Stomach (tissue), 9 donors: ENCODE data around the gene BANP. TPM values are rescaled to one million over a fixed set of nuclear protein-coding genes. Genes with fewer than 3 reads are reported as not detected.

ENCODE experiments used
- DNase-seq, 2 donors: peaks; one replicate each; pipeline versions ENCODE4 v3.0.0 to v3.0.0-alpha.2; 2013 to 2019
- H3K27ac ChIP-seq, 5 donors: fragments of 200-600 bp in 4 of 5; sonication (generic) in 4 of 5; one replicate each; pipeline ENCODE4 v1.5.1; 2013 to 2019; ENCODE audit warnings: mild to moderate bottlenecking in 1 of 5, moderate library complexity in 1 of 5
- H3K27me3 ChIP-seq, 3 donors: fragments of 200-600 bp; sonication (generic); one replicate each; pipeline ENCODE4 v1.5.1; 2017 to 2019; ENCODE audit warnings: mixed run types in 1 of 3
- H3K36me3 ChIP-seq, 4 donors: fragments of 200-600 bp; sonication (generic); 1 replicate in 3 of 4; 2 replicates in 1 of 4; pipeline ENCODE4 v1.5.1; 2016 to 2019
- H3K4me1 ChIP-seq, 4 donors: fragments of 200-600 bp; sonication (generic); one replicate each; pipeline ENCODE4 v1.5.1; 2016 to 2019
- H3K4me3 ChIP-seq, 4 donors: fragments of 200-600 bp; sonication (generic) in 3 of 4; one replicate each; pipeline ENCODE4 v1.5.1; 2016 to 2019; ENCODE audit warnings: mild to moderate bottlenecking in 1 of 4
- H3K9me3 ChIP-seq, 4 donors: fragments of 200-600 bp; sonication (generic); one replicate each; pipeline ENCODE4 v1.5.1; 2016 to 2019
- EP300 ChIP-seq: sonication (generic); formaldehyde crosslinking; IDR thresholded peaks from one replicate; pipeline ENCODE4 v1.6.1; 2017; ENCODE audit warnings: antibody characterized with exemption
- POLR2A ChIP-seq, 4 donors: fragments of 450-650 bp; IDR thresholded peaks; one replicate each; pipeline ENCODE4 v1.6.1; 2016; ENCODE audit warnings: antibody characterized with exemption in 4 of 4, control low read depth in 2 of 4, mild to moderate bottlenecking in 1 of 4, moderate library complexity in 1 of 4
- POLR2AphosphoS5 ChIP-seq, 3 donors: sonication (generic); formaldehyde crosslinking; IDR thresholded peaks; one replicate each; pipeline ENCODE4 v1.6.1; 2016; ENCODE audit warnings: antibody characterized with exemption in 3 of 3
- WGBS, 5 donors: extraction: QIAGEN DNeasy Blood & Tissue Kit in 3 of 5; methylation state at CpG; one replicate each; pipeline versions ENCODE4 v1.1.5 to v1.1.7; 2013 to 2018; 5-methylcytosine and 5-hydroxymethylcytosine counted together
- intact Hi-C: fragments of 100-400 bp; cut with DNase I; formaldehyde crosslinking; loops from one replicate; pipeline ENCODE4 v1.15.1; 2023; ENCODE audit warnings: low total_unique reads
- polyA plus RNA-seq, 3 donors: library from polyadenylated mRNA; stranded (reverse); fragments of 200-250 nt; gene quantifications; one replicate each; pipeline ENCODE4 v1.2.3, GENCODE V29; 2013
- total RNA-seq, 5 donors: library from RNA; depleted of rRNA; stranded (reverse); fragments of >200 nt; gene quantifications; one replicate each; pipeline versions ENCODE4 v1.1.0 to v1.2.3, GENCODE V29; 2014 to 2016
- TF ChIP-seq, protein P1 (sequence below), 7 experiments: fragments of 450-650 bp in 4 of 7; fragments of 200-600 bp in 3 of 7; sonication (generic) in 3 of 7; IDR thresholded peaks; one replicate each; pipeline ENCODE4 v1.5.1; 2016 to 2019; ENCODE audit warnings: antibody characterized with exemption in 7 of 7, control low read depth in 2 of 7, mild to moderate bottlenecking in 1 of 7
- donor health status: healthy with polysubstance abuse.
- donor health status: Bipolar disorder and iron deficiency.
- donor health status: healthy.

BANP gene
- total and polyA plus RNA-seq, 8 donors: 6.0 to 144 (median 18.3) TPM

DNA sequence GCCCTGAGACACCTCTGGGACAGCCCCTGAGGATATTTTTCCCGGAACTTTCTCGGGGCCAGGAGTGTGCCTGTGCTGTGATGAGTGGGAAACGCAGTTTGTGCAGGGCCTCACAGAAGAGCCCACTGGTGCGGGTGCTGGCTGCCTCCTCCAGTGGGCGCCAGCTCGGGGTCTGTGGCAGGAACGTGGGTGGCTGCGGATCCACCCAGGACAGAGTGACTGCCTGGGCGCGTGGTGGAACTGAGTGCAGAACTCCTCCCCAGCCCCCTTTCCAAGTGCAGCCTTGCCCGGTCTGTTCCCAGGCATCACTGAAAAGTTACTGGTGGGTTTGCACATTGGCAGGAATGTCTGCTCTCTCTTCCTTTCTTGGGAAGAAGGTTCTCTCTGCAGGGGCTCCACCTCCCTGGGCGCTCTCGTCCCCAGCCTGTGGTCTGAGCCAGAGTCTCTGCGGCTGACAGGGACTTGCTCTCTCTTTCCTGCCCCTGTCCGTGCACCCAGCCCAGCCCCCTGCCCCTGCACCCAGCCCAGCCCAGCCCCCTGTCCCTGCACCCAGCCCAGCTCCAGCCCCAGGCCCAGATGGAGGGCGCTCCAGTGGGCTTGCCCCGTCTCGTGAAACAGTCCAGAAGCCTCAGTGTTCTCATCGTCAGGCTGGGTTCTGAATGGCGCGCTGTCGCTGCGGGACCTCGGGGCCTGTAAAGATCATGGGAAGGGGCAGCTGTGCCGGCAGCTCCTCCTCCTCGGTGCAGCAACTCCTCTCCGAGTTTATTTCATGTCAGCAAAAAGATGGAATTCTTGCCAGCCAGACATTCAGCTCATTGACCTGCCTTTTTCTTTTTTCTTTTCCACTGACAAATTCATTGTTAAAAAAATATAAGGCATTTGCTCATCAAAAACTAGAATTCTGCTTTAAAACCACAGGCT is 117.5 kb downstream of the BANP start:
- 86 to 96% (median 90%) methylated on average over 26 to 27 of the region's 27 CpGs for WGBS, 5 donors
- no peaks in the 10 kb centered on the region for H3K9me3 ChIP-seq
- H3K4me3 ChIP-seq: no peak overlapping the region
- H3K36me3 ChIP-seq: peaks cover 25 to 92% (median 80%) of the 10 kb centered on the region in 4 donors
- H3K27me3 ChIP-seq: no peaks in the 10 kb centered on the region
- H3K27ac ChIP-seq: no peak overlapping the region
- intact Hi-C loops: no loop called here
- no peak for TF ChIP-seq POLR2A (IDR thresholded peaks at IDR 0.05)
- TF ChIP-seq, protein P1, sequence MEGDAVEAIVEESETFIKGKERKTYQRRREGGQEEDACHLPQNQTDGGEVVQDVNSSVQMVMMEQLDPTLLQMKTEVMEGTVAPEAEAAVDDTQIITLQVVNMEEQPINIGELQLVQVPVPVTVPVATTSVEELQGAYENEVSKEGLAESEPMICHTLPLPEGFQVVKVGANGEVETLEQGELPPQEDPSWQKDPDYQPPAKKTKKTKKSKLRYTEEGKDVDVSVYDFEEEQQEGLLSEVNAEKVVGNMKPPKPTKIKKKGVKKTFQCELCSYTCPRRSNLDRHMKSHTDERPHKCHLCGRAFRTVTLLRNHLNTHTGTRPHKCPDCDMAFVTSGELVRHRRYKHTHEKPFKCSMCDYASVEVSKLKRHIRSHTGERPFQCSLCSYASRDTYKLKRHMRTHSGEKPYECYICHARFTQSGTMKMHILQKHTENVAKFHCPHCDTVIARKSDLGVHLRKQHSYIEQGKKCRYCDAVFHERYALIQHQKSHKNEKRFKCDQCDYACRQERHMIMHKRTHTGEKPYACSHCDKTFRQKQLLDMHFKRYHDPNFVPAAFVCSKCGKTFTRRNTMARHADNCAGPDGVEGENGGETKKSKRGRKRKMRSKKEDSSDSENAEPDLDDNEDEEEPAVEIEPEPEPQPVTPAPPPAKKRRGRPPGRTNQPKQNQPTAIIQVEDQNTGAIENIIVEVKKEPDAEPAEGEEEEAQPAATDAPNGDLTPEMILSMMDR (IDR thresholded peaks at IDR 0.05): no peak
- no peak for DNase-seq
- no peaks in the 10 kb centered on the region for H3K4me1 ChIP-seq

DNA sequence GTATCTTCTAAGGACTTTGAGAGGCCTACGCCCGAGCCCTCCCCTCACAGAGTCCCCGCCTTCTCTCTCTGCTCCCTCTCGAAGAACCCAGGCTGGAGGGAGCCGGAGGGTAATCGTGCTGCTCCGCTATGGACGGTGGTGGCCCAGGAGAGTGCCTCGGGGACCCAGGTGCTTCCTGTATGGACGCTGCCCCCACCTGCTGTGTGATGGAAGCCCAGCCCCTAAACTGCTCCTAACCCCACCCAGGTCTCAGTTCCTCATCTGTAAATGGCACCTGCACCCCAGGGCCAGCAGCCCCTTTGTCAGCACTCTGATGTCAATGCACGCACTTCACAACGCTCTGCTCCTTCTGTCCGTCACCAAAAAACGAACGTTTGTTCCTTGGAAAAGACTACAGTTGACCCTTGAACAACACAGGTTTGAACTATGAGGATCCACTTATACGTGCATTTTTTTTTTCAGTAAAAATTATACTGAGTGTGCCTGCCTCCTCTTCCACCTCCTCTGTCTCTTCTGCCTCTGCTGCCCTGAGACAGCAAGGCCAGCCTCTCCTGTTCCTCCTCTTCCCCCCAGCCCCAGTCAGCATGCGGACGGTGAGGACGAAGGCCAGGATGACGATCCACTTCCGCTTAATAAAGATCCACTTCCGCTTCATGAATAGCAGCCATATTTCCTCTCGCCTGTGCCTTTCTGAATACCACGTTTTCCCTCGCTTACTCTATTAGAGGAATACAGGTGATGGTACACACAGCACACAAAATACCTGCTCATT is 118.3 kb downstream of the BANP start:
- no peak for TF ChIP-seq POLR2AphosphoS5 (IDR thresholded peaks at IDR 0.05)
- no peak for TF ChIP-seq POLR2A (IDR thresholded peaks at IDR 0.05)
- TF ChIP-seq, protein P1 (IDR thresholded peaks at IDR 0.05): no peak
- no peak for TF ChIP-seq EP300
- H3K4me1 ChIP-seq: no peaks in the 10 kb centered on the region
- peaks cover 25 to 92% (median 80%) of the 10 kb centered on the region in 4 donors for H3K36me3 ChIP-seq
- peak; percentile 38 to 45 for DNase-seq
- no peaks in the 10 kb centered on the region for H3K9me3 ChIP-seq
- no peaks in the 10 kb centered on the region for H3K27me3 ChIP-seq
- no peak overlapping the region for H3K4me3 ChIP-seq
- 82 to 92% (median 89%) methylated on average over 25 of the region's 25 CpGs for WGBS, 5 donors
- intact Hi-C loops: no loop called here
- H3K27ac ChIP-seq: no peak overlapping the region

DNA sequence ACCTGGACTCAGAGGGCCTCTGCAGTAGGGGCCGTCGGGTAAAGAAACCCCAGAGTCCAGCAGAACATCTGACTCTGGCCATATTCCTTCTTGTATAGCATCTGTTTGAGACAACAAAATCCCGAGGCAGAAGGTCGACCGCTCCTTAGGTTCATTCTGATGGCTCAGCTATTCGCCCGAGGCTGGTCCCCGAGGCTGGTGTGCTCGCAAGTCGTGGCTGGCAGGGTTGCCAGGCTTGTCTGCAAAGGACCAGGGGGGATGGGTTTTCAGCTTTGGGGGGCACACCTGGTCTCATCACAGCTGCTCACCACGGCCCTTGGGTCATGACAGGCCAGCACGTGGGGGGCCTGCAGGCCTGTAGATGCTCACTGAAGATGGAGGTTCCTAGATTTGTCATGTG is 119.1 kb downstream of the BANP start:
- Histone ChIP-seq H3K27me3 (no peaks in the 10 kb centered on the region), H3K4me3 (no peak overlapping the region), H3K36me3 (peaks cover 25 to 92% (median 81%) of the 10 kb centered on the region in 4 donors), H3K4me1 (no peaks in the 10 kb centered on the region), H3K27ac (no peak overlapping the region), H3K9me3 (no peaks in the 10 kb centered on the region)
- intact Hi-C loops: no loop called here
- no peak for TF ChIP-seq POLR2A (IDR thresholded peaks at IDR 0.05)
- no peak for TF ChIP-seq POLR2AphosphoS5 (IDR thresholded peaks at IDR 0.05)
- TF ChIP-seq, protein P1 (IDR thresholded peaks at IDR 0.05): no peak
- no peak for TF ChIP-seq EP300
- WGBS, 5 donors: 87 to 95% (median 93%) methylated on average over 12 of the region's 12 CpGs
- no peak for DNase-seq

DNA sequence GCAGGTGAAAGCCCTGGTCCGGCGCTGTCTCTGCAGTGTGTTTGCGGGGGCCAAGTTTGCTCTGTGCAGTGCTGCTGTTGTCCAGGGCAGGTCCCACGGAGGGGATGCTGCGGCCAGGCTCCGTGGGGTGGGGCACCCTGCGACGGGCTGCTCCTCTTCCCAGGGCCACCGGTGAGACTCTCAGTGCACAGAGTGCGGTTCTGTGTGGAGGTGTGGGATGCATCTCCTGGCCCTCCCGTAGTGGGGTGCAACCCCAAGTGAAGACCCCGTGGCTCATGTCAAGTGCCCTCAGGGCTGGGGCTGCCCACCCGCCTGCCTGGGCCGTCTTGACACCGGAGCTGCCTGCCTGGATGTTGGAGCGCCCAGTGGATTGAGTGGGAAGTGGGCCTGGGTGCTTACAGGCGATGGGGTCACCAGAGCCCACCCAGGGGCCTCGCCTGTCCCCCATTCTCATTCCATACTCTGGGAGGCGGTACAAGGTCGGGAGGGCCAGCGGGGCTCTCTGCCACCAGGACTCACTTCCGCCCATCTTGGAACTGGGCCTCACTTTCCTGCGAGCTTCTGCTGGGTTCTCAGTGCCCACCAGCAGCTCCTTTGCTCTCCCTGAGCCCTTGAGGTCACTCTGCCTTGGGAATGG is 119.9 kb downstream of the BANP start:
- Histone ChIP-seq H3K36me3 (peaks cover 25 to 87% (median 79%) of the 10 kb centered on the region in 4 donors), H3K27me3 (no peaks in the 10 kb centered on the region), H3K4me3 (no peak overlapping the region), H3K4me1 (no peaks in the 10 kb centered on the region), H3K27ac (no peak overlapping the region), H3K9me3 (no peaks in the 10 kb centered on the region)
- intact Hi-C loops: no loop called here
- WGBS, 5 donors: 94 to 99% (median 97%) methylated on average over 15 to 23 of the region's 23 CpGs
- no peak for DNase-seq
- TF ChIP-seq EP300: no peak
- no peak for TF ChIP-seq POLR2A (IDR thresholded peaks at IDR 0.05)
- TF ChIP-seq, protein P1 (IDR thresholded peaks at IDR 0.05): no peak
